Stomach (tissue), 4 donors: Measurements from ENCODE around the gene ABTB2.

Experiments used
- CTCF ChIP-seq, 7 experiments: fragments of 450-650 bp in 4 of 7; fragments of 200-600 bp in 3 of 7; sonication (generic) in 3 of 7; IDR thresholded peaks; one replicate each; pipeline ENCODE4 v1.5.1; 2016 to 2019; ENCODE audit warnings: antibody characterized with exemption in 7 of 7, control low read depth in 2 of 7, mild to moderate bottlenecking in 1 of 7
- EP300 ChIP-seq: sonication (generic); formaldehyde crosslinking; IDR thresholded peaks from one replicate; pipeline ENCODE4 v1.6.1; 2017; ENCODE audit warnings: antibody characterized with exemption
- POLR2A ChIP-seq, 4 donors: fragments of 450-650 bp; IDR thresholded peaks; one replicate each; pipeline ENCODE4 v1.6.1; 2016; ENCODE audit warnings: antibody characterized with exemption in 4 of 4, control low read depth in 2 of 4, mild to moderate bottlenecking in 1 of 4, moderate library complexity in 1 of 4
- POLR2AphosphoS5 ChIP-seq, 3 donors: sonication (generic); formaldehyde crosslinking; IDR thresholded peaks; one replicate each; pipeline ENCODE4 v1.6.1; 2016; ENCODE audit warnings: antibody characterized with exemption in 3 of 3

GRCh38 chr11:34292546-34292945 is 65.3 kb downstream of the ABTB2 start:
- TF ChIP-seq CTCF (IDR thresholded peaks at IDR 0.05) = no peak
- TF ChIP-seq POLR2A (IDR thresholded peaks at IDR 0.05) = no peak
- no peak for TF ChIP-seq EP300
- no peak for TF ChIP-seq POLR2AphosphoS5 (IDR thresholded peaks at IDR 0.05)
